NCI-H1930 (cell line): ENCODE measurements around the gene BMP3.

Experiments used
- DNase-seq, 2 experiments: peaks; one replicate each; lab custom pipeline; 2025; lab: John Stamatoyannopoulos, UW

Gene BMP3

GRCh38 chr4:81042578-81043365, 12.3 kb downstream of the BMP3 start:
- no peak for DNase-seq

- no peak for DNase-seq
Observed at GRCh38 chr4:81049330-81049729, 18.8 kb downstream of the BMP3 start.

- no peak for DNase-seq
Observed at GRCh38 chr4:81049907-81050306, 19.4 kb downstream of the BMP3 start.

- DNase-seq = peak in 1 of 2 experiments; percentile 59
Observed at GRCh38 chr4:81052119-81053068, 21.9 kb downstream of the BMP3 start.

GRCh38 chr4:81058621-81059020, 28.1 kb downstream of the BMP3 start:
- DNase-seq = no peak

DNA sequence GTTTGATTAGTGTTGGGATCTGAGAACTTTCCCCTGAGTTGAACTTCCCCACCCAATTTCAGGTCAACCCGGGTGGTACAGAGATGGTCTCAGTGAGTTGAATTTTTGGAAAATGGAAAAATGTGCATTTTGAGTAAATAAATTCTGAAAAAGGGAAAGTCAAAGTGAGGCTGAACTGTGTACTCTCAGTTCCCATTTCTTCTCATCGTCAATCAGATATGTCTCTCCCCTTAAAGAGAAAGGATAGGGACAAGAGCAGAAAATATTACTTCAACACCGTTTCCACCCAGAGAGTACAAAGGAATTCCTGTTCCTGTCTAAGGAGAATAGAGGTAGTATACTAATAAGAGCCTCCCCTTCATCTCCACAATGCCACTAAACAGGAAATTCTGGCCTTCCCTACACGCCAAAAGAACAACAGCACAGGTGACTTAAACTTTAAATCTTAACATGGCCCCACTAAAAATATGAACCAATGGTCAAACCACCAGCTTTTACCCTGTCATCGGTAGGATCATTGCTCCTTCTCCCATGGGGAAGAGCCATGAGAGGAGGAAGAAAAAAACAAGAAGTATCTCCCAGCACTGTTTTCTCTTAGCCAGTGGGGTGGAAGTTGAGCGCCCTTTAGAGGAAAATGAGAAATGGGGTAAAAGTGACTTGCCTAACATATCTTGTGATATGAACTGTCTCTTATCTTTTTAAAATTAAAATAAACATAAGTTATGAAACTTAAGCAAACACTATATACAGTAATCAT, 30.3 kb downstream of the BMP3 start:
- no peak for DNase-seq

- DNase-seq = no peak
Observed at GRCh38 chr4:81061344-81061730, 30.8 kb downstream of the BMP3 start.

- DNase-seq = no peak
Observed at GRCh38 chr4:81062001-81062400, 31.5 kb downstream of the BMP3 start.

GRCh38 chr4:81065446-81065845, 34.9 kb downstream of the BMP3 start:
- DNase-seq = no peak

GRCh38 chr4:81069706-81070331, 39.3 kb downstream of the BMP3 start:
- DNase-seq = peak; percentile 60 to 79

DNA sequence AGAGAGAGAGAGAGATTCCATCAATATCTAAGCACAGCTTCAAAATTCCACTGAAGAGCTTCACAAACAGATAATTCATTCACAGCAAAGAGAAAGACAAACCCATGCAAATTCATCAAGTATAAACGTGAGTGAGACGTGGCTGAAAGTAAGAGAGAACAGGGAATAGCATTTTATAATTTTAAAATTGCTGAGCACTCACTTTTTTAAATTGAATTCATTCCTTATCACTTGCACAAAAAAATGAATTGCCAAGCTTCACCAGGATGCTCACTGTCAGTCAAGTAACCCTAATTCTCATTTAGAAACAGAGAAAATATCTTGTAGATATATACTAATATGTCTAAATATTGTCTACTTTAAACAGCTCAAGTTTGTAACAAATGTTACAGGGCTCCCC, 40.5 kb downstream of the BMP3 start:
- no peak for DNase-seq

- DNase-seq = no peak
Observed at GRCh38 chr4:81081156-81081555, 50.6 kb downstream of the BMP3 start.

DNA sequence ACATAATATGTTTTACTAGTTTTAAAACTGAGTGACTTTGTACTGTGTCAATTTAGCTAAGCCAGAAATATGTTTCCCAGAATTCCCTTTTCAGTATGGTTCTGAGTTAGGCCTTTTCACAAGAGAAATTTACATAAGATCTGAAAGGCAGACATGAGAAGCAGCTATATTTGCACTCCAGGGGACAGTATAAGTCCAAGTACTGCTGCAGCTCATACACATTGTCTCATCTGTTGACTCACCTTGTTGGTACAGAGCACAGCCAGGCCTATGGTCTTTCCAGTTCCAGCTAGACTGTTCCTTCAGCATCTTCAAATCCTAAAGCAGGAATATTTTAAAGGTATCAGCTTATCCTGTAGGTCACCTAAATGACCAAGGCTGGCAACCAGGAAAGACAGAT, 53.5 kb downstream of the BMP3 start:
- no peak for DNase-seq

- no peak for DNase-seq
Observed at GRCh38 chr4:81084634-81085033, 54.1 kb downstream of the BMP3 start.

GRCh38 chr4:81085291-81085690, 54.8 kb downstream of the BMP3 start:
- no peak for DNase-seq

DNA sequence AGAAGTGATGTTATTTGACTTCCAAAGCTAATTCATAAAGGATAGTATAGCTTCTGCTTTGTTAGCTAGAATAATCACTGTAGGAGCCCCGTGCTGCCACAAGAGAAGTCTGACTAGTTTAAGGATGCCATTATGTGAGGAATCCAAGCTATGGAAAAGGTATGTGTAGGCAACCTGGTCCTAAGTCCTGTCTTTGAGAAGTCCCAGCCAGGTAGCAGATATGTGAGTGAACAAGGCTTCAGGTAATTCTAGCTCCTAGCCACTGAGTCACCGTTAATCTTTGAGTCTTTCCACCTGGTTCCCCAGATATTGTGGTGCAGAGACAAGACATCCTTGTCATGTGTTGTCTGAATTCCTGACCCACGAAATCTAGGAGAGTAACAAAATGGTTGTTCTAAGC, 55.5 kb downstream of the BMP3 start:
- no peak for DNase-seq

GRCh38 chr4:81093720-81094401, 63.4 kb downstream of the BMP3 start:
- DNase-seq = no peak

- no peak for DNase-seq
Observed at GRCh38 chr4:81095389-81095788, 64.9 kb downstream of the BMP3 start.

DNA sequence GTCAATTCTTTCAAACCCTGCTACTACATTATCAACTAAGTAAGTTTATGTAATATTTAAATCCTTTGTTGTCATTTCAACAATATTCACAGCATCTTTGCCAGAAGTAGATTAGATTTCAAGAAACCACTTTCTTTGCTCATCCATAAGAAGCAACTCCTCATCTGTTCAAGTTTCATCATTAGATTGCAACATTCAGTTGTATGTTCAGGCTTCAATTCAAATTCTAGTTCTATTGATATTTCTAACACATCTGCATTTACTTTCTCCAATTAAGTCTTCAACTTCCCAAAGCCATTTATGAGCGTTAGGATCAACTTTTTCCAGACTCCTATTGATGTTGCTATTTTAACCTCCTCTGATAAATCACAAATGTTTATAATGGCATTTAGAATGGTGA, 66.1 kb downstream of the BMP3 start:
- DNase-seq = no peak

DNA sequence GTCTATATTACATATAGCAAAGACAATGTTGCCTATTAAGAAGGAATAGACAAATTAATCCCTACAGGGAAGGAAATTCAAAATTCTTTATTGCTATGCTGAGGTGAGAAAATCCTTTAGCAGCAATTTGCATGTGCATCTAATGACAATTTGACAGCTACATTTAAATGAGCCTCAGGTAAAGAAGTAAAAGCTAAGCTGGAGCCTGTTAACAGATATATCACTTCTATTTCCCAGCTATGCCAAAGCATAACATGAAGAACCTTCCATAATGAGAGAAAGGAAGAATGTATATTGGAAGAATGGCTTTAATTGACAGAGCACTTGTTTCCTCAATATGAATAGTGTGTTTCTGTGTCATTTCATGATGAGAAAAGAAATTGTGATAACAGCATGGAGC, 71.6 kb downstream of the BMP3 start:
- no peak for DNase-seq

DNA sequence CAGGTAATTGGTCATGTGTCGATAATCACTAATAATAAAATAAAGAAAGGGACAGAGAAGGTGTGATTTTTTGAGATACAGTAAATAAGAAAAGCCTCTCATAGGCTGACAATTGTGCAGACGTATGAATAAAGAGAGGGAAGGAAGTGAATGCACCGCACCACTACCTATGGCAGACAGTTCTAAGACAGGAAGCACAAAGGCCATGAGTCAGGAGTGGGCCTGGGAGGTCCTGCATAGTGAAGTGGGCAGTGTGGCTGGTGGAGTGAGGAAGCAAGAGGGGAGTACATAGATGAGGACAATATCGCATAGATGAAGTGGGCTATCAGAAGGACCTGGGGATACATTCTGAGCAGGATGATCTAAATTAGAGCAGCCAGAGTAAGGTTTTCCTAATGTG, 75.6 kb downstream of the BMP3 start:
- no peak for DNase-seq
